GM23338 (cell line): Measurements from ENCODE around the gene AGAP9. TPM values are rescaled to one million over a fixed set of nuclear protein-coding genes. Genes with fewer than 3 reads are reported as not detected.

ENCODE experiments used
- polyA plus RNA-seq: library from polyadenylated mRNA; unstranded; fragments of >200 nt; fragmentation: Nextera tagmentation; extraction: Ambion mirVana; gene quantifications from 2 replicates; pipeline ENCODE4 v1.2.1, GENCODE V29; 2016
- small RNA-seq: library from RNA; depleted of rRNA; stranded (forward); fragments of <200 nt; gene quantifications from one replicate; pipeline ENCODE3, GENCODE V24; 2014; ENCODE audit warnings: low replicate concordance
- total RNA-seq: library from RNA; depleted of rRNA; stranded (reverse); fragments of >200 nt; shearing (Covaris generic); gene quantifications from 2 replicates; pipeline ENCODE4 v1.2.3, GENCODE V29; 2014; rRNA removed

The AGAP9 gene
- total and polyA plus RNA-seq, 2 experiments from 2014 or later = 6.9 to 7.2 TPM

Small RNA genes lying within 50 kb of the gene (small RNA-seq; reads per million reads assigned to genes)
- gene AL591684.3 (not detected), gene RNA5SP312 (not detected)

Other genes with a start within 250 kb of the AGAP9 start
- 0.21 and 0.43 TPM in 2 replicates for gene GDF10, start 223.4 kb downstream of the AGAP9 start, total RNA-seq
- gene GDF10, start 223.4 kb downstream of the AGAP9 start, polyA plus RNA-seq = not detected in 2 replicates
- not detected in 2 replicates for gene GDF2, start 201.2 kb downstream of the AGAP9 start, total RNA-seq
- gene GDF2, start 201.2 kb downstream of the AGAP9 start, polyA plus RNA-seq = not detected in 2 replicates
- gene RBP3, start 175.3 kb downstream of the AGAP9 start, total RNA-seq = not detected in 2 replicates
- not detected in 2 replicates for gene RBP3, start 175.3 kb downstream of the AGAP9 start, polyA plus RNA-seq
- 5.2 and 7.8 TPM in 2 replicates for gene ZNF488, start 139.3 kb downstream of the AGAP9 start, total RNA-seq
- gene ZNF488, start 139.3 kb downstream of the AGAP9 start, polyA plus RNA-seq = 1.7 and 2.5 TPM in 2 replicates
- not detected in 2 replicates for gene ANXA8, start 39.5 kb downstream of the AGAP9 start, total RNA-seq
- 0.19 TPM in 1 of 2 replicates, not detected in the other for gene ANXA8, start 39.5 kb downstream of the AGAP9 start, polyA plus RNA-seq
- not detected in 2 replicates for gene FAM25G, start 31.9 kb downstream of the AGAP9 start, total RNA-seq
- gene FAM25G, start 31.9 kb downstream of the AGAP9 start, polyA plus RNA-seq = not detected in 2 replicates
- 0.08 and 0.24 TPM in 2 replicates for gene SYT15B, start 240.0 kb upstream of the AGAP9 start, total RNA-seq
- gene SYT15B, start 240.0 kb upstream of the AGAP9 start, polyA plus RNA-seq = 0.08 TPM in 1 of 2 replicates, not detected in the other